HG03045 (cell line): ENCODE results near the gene C1QL3.

Experiments
- ATAC-seq: cut with Tn5 transposase; IDR thresholded peaks from one replicate; pipeline ENCODE4 v1.9.1; 2021; ENCODE audit warnings: mild to moderate bottlenecking, moderate library complexity; ENCODE audit not compliant: unreplicated experiment

Gene C1QL3

GRCh38 chr10:16497911-16498310 lies 23.8 kb downstream of the C1QL3 start:
- no peak for ATAC-seq

GRCh38 chr10:16493884-16494536 lies 27.7 kb downstream of the C1QL3 start:
- no peak for ATAC-seq

- no peak for ATAC-seq
These were observed 29.7 kb downstream of the C1QL3 start for GRCh38 chr10:16491933-16492332.

- no peak for ATAC-seq
These were observed 31.2 kb downstream of the C1QL3 start for GRCh38 chr10:16490511-16490910.

- no peak for ATAC-seq
These were observed 38.3 kb downstream of the C1QL3 start for GRCh38 chr10:16483241-16483917.

GRCh38 chr10:16481052-16481728 lies 40.5 kb downstream of the C1QL3 start:
- ATAC-seq: no peak

GRCh38 chr10:16478801-16479200 lies 42.9 kb downstream of the C1QL3 start:
- no peak for ATAC-seq

GRCh38 chr10:16477757-16478156 lies 43.9 kb downstream of the C1QL3 start:
- ATAC-seq: no peak

- no peak for ATAC-seq
These were observed 48.9 kb downstream of the C1QL3 start for GRCh38 chr10:16472828-16473227.

GRCh38 chr10:16470747-16471146 lies 50.9 kb downstream of the C1QL3 start:
- ATAC-seq: no peak

- no peak for ATAC-seq
These were observed 55.7 kb downstream of the C1QL3 start for GRCh38 chr10:16466001-16466400.
